Gastrocnemius medialis (tissue), 4 donors: ENCODE measurements around the gene MYLK.

Source experiments
- CTCF ChIP-seq, 5 experiments: fragments of 450-650 bp in 3 of 5; fragments of 200-600 bp in 2 of 5; sonication (generic) in 2 of 5; IDR thresholded peaks in 4 of 5; conservative IDR thresholded peaks in 1 of 5; 1 replicate in 4 of 5; 2 replicates in 1 of 5; pipeline ENCODE4 v1.5.1; 2016 to 2019; ENCODE audit warnings: antibody characterized with exemption in 5 of 5, mild to moderate bottlenecking in 3 of 5, moderate library complexity in 3 of 5
- POLR2A ChIP-seq, 2 donors: fragments of 450-650 bp; IDR thresholded peaks; one replicate each; pipeline ENCODE4 v1.6.1; 2017; ENCODE audit warnings: antibody characterized with exemption in 2 of 2, mild to moderate bottlenecking in 2 of 2, moderate library complexity in 2 of 2

- TF ChIP-seq POLR2A (IDR thresholded peaks at IDR 0.05), result no peak
- no peak for TF ChIP-seq CTCF (IDR thresholded peaks at IDR 0.05 in 4 of 5, conservative IDR thresholded peaks at IDR 0.05 in 1 of 5)
These were observed 273.8 kb downstream of the MYLK start for GRCh38 chr3:123610331-123610730.
